Stimulated activated CD4-positive, alpha-beta T cell treated with anti-CD3 and anti-CD28 coated beads, Interleukin-4, amount 100 ng/mL, for 24 hours (primary cell): ENCODE measurements around the gene LUC7L3.
"Not testable (repeated sequence)": the region's sequence is repeated elsewhere in the genome, so short reads cannot be mapped to it uniquely, and the experiment has no call there.

ENCODE experiments used
- DNase-seq: peaks from one replicate; pipeline ENCODE4 v3.0.0-alpha.2; 2020

The LUC7L3 gene, protein sequence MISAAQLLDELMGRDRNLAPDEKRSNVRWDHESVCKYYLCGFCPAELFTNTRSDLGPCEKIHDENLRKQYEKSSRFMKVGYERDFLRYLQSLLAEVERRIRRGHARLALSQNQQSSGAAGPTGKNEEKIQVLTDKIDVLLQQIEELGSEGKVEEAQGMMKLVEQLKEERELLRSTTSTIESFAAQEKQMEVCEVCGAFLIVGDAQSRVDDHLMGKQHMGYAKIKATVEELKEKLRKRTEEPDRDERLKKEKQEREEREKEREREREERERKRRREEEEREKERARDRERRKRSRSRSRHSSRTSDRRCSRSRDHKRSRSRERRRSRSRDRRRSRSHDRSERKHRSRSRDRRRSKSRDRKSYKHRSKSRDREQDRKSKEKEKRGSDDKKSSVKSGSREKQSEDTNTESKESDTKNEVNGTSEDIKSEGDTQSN

GRCh38 chr17:50719144-50719923, at the start of gene LUC7L3:
Gene LUC7L3, plus strand, starts transcription at chr17:50719603. Its CDS starts 130 bp downstream, at chr17:50719733.
- DNase-seq: peak; percentile 93

GRCh38 chr17:50672071-50672470, 47.3 kb upstream of the LUC7L3 start:
- DNase-seq: no peak

DNA sequence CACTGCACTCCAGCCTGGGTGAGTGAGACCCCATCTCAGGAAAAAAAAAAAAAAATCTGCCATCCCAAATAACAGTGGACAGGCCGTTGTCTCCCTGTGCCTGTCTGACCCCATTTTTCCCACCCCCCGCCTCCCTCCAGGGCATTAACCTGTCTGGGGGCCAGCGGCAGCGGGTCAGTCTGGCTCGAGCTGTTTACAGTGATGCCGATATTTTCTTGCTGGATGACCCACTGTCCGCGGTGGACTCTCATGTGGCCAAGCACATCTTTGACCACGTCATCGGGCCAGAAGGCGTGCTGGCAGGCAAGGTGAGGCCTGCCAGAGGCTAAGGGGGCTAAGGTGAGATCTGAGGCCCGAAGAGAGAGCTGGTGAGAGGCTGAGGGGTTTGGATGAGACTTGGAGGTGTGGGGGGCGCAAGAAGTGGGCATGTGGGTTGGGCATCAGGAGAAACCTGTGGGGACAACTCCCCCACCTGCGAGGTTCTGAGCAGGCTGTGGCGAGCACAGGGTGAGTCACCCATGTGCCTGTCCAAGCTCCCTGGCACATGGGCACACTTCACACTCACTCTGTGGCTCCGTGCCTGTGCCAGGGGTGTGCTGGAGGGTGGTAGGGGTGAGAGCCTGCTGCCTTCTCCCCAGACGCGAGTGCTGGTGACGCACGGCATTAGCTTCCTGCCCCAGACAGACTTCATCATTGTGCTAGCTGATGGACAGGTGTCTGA, 46.4 kb upstream of the LUC7L3 start:
- no peak for DNase-seq

DNA sequence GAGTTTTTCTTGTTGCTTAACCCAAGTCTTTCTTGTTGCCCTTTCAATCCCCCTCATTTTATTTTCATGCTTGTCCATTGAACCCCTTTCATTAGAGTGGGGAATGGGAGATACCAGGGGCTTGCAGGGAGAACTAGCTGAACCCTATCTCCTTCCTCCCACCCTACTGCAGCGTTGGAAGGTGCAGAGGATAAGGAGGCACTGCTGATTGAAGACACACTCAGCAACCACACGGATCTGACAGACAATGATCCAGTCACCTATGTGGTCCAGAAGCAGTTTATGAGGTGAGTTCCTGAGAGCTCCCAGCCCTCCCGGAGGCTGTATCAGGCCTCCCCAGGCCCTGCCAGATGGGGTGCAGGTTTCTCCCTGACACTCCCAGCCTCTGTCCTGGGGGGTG, 44.2 kb upstream of the LUC7L3 start:
- DNase-seq: no peak

DNA sequence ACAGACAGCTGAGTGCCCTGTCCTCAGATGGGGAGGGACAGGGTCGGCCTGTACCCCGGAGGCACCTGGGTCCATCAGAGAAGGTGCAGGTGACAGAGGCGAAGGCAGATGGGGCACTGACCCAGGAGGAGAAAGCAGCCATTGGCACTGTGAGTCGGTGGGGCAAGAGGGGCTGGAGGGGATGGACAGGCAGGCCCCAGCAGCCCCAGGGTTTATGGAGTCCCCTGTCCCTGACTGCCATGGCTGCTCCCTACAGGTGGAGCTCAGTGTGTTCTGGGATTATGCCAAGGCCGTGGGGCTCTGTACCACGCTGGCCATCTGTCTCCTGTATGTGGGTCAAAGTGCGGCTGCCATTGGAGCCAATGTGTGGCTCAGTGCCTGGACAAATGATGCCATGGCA, 43.8 kb upstream of the LUC7L3 start:
- DNase-seq: no peak

DNA sequence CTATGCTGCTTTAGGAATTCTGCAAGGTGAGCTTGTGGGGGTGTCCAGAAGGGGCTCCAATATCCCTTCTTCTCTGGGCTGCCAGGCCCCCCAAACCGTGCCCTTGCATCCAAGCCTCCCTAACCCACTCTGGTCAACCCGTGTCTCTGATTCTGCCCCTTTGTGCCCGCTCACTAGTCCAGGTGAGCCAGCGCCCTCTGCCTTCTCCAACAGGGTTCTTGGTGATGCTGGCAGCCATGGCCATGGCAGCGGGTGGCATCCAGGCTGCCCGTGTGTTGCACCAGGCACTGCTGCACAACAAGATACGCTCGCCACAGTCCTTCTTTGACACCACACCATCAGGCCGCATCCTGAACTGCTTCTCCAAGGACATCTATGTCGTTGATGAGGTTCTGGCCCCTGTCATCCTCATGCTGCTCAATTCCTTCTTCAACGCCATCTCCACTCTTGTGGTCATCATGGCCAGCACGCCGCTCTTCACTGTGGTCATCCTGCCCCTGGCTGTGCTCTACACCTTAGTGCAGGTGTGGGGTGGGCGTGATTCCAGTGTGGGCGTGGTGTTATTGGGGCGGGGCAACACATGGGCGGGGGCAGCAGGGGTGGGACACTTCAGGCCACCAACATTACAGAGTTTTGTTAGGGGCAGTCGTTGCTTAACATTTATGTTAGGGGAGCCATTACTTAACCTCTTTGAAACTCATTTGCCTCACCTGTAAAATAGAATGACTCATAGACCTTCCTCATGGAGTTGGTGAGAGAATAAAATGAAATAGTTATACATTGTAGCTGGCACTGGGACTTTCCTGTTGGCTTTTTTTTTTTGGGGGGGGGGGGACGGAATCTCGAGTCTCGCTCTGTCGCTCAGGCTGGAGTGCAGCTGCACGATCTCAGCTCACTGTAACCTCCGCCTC, 43.1 kb upstream of the LUC7L3 start:
- DNase-seq: no peak

GRCh38 chr17:50677851-50678375, 41.5 kb upstream of the LUC7L3 start:
- no peak for DNase-seq

GRCh38 chr17:50679008-50679544, 40.3 kb upstream of the LUC7L3 start:
- DNase-seq: no peak

GRCh38 chr17:50680126-50680525, 39.3 kb upstream of the LUC7L3 start:
- no peak for DNase-seq

- DNase-seq: not testable (repeated sequence)
Observed at GRCh38 chr17:50680543-50681262, 38.7 kb upstream of the LUC7L3 start.

DNA sequence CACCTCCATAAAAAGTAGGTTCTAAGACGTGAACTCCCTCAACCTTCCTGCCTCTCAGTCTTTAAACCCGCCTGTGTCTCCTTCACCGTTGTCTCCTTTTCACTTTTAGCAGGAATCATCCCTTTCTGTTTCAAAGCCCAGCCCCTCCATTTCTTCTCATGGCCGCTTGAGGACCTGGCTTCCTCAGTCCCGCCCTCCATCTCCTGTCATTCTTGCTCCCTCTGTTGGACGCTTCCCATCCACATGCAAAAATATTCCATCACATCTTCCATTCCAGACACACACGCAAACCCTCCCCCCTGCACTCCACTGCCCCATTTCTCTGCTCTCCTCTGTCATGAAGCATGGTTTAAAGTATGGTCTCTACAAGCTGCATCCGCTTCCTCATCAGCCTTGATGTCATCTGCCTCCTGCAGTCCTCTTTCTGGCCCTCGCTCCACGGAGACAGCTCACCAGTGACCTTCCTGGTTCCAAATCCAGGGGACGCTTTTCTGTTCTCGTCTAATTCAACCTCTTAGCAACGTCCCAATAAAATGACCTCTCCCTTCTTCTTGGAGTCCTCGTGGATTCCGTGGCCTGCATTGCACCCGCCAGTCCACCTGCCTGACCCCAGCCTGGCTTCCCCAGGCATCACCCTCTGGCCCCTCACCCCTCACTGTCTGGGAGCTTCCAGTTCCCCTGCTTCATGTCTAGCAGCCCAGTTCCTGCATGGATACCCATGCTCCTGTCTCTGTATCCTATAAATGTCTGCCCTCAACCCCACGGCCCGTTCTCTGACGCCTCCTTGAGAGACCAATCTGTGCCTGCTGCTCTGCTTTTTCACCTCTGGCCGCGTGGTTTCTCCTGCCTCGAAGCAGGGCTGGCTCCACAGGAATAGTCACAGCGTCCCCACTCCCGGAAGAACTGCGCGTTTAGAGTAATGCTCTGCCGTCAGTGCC, 37.9 kb upstream of the LUC7L3 start:
- DNase-seq: no peak

- no peak for DNase-seq
Observed at GRCh38 chr17:50682441-50682840, 37.0 kb upstream of the LUC7L3 start.

- no peak for DNase-seq
Observed at GRCh38 chr17:50682938-50683337, 36.5 kb upstream of the LUC7L3 start.

GRCh38 chr17:50683434-50684287, 35.7 kb upstream of the LUC7L3 start:
- DNase-seq: no peak

DNA sequence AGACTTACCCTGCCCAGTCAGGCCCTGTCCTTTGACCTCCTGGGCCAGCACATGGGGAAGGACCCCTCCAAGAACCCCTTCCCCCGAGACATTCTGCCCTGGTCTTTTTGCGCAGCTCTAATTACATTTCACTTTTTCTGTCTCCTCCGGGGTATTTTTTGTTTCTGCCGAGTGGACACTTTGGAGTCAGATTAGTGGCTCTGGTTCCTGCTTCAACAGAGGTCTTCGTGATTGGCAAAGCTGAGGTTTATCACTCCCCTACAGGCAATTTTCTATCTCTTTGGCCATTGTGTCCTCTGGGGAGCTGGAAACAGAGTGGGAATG, 35.2 kb upstream of the LUC7L3 start:
- no peak for DNase-seq

DNA sequence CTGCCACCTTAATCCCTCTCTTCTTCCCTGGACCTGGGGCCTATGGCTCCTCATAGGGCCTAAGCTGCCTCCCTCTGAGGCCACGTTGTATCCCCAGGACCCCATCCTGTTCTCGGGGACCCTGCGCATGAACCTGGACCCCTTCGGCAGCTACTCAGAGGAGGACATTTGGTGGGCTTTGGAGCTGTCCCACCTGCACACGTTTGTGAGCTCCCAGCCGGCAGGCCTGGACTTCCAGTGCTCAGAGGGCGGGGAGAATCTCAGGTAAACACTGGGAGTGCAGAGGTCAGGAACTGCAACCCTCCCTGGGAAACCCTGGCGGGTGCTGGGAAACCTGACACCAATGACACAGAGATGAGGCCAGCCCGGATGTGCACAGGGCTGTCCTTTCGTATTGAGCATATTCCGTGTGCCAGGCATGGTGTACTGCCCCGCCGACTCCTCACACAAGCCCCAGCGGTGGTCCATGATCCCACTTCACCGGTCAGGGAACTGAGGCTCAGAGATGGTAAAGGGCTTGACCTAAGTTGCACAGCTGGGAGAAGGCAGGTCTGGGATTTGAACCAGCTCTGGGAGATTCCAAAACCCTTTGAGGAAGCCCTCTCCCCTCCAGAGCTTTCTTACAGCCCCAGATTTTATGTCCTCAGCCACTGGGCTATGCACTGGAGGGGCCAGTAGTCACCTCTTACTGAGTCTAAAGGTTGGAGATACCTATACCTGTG, 34.6 kb upstream of the LUC7L3 start:
- no peak for DNase-seq

DNA sequence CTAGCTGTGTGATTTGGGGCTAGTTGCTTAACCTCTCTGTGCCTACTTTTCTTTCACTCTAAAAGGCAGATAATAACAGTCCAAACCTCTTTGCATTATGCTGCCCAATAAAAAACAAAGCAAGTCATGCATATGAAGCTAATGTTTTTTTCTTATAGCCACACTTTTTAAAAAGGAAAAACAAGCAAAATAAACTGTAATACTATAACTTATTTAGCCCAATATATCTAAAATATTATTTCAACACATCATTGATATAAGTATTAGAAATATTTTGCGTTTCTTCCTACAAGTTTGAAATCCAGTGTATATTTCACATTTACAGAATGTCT, 34.1 kb upstream of the LUC7L3 start:
- DNase-seq: no peak

- DNase-seq: no peak
Observed at GRCh38 chr17:50685691-50686493, 33.5 kb upstream of the LUC7L3 start.
